HG03565 (cell line): ENCODE results near the gene PBX1.
A peak's percentile ranks its signal among the peaks of the same experiment; 100 is the strongest.

Experiments
- ATAC-seq: cut with Tn5 transposase; IDR thresholded peaks from one replicate; pipeline ENCODE4 v1.9.1; 2021; ENCODE audit warnings: mild to moderate bottlenecking, moderate library complexity; ENCODE audit not compliant: unreplicated experiment

The PBX1 gene

DNA sequence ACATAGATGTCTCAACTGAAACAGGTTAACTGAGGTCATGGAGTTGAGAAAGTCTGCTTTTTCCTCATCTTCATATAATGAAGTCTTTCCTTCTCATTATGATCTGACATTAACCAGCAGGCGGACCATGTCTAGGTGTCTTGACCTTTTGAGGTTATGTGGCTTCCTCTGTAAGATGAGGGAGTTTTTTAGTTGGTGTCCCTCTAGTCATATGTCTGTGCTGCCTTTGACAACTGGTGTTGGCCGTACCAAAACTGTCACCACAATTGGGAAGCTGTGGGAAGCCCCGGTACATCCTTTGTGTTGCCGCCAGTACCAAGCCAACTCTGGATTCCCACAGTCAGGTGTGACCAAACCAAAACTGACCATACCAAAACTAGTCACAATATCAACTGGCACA lies 105.1 kb downstream of the PBX1 start:
- peak; percentile 37 for ATAC-seq

DNA sequence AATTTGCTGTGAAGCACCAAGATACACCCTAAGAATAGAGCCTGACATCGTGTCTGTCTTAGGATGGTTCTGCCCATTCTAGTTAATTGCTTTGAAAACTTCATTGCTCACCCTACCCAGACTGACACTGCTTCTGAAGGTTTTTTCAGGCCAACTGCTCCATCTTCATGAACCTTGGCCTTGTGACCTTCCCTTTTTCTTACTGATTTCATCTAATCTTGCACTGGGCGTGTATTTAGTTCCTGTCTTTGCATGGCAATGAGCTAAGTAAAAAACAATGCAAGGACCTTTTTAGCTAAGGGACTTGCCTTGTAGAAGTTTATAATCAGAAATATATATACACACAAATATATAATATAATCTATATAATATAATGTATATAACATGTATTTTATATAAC lies 108.0 kb downstream of the PBX1 start:
- ATAC-seq, result no peak

DNA sequence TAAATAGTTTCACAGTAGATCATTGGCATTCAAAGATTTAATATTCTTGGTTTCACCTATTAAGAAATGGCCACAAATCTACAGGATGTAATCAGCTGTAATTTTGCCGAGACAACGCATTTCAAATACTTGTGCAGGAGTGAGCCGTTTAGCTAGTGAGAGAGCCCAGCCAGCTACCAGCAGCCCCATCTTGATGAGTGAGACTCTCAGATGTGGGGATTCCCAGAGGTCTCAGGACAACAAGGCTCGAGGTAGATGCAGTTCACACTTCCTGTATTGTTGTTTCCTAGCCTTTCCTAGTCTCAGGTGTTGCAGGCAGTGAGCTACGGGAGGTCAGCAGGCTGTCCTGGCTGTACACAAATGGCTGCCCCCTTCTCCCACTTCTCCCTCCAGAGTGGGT lies 108.6 kb downstream of the PBX1 start:
- ATAC-seq, result no peak

GRCh38 chr1:164668491-164669400 lies 109.8 kb downstream of the PBX1 start:
- no peak for ATAC-seq

- no peak for ATAC-seq
Observed at GRCh38 chr1:164670026-164670425, 111.0 kb downstream of the PBX1 start.

DNA sequence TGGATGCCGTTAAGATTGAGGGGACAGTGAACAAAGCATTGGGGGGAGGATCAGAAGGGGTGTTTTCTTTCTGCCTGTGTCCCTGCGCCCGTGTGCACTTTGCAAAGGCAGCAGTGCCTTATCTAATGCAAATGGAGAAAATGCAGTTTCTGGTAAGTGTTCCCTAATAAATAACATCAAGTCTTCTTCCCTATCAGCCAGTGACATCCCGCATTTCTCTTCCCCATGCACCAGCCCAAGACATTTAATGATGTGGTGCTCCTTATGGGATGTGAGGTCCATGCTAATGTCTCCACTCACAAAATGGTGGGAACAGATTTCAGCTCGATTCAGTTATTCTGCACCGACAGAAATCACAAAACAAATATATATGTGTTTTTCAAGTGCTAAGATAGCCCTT lies 111.8 kb downstream of the PBX1 start:
- no peak for ATAC-seq

GRCh38 chr1:164671323-164671965 lies 112.5 kb downstream of the PBX1 start:
- ATAC-seq, result no peak

DNA sequence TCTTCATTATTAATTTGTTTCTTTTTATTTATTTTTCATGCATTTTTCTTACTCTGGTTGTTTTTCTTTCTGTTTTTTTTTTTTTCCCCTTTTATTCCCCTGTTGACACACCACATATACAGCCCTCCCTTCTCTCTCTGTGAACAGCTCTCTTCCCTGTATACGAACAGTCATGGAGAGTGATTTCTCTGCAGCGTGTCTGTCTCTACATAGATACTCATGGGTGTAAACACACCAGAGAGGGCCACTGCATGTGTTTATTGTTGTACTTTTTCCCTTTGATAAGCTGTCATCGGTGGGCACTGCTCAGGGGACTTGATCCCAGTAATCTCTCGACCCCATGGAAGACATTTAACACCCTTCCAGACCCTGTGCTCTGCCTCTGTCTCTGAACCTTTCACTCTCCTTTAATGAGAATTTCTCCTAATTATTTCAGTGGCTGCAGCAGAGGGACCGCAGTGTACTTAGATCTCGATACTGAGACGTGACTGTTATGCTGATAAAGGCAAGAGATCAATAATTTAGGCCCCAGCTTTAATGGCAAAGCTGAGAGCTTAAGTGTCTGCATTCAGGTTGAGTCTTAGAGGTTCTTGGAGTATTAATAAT lies 113.1 kb downstream of the PBX1 start:
- no peak for ATAC-seq

DNA sequence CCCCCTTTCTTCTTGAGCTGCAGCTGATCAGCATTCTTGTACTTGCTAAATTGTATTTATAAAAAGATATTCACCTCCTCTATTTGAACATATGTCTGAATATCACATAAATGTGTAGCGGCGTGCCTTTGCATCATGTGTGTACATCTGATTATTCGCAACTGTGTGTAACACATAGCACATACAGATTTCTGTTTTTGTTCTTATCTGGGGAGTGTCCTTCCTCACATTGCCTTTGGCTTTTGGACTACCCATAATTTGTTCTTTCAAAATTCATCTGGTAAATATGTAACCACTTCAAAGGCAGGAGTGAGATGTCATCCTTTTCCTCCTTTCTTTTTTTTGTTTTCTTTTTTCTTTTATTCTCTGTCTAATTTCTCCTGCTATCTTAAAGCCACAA lies 113.6 kb downstream of the PBX1 start:
- no peak for ATAC-seq

DNA sequence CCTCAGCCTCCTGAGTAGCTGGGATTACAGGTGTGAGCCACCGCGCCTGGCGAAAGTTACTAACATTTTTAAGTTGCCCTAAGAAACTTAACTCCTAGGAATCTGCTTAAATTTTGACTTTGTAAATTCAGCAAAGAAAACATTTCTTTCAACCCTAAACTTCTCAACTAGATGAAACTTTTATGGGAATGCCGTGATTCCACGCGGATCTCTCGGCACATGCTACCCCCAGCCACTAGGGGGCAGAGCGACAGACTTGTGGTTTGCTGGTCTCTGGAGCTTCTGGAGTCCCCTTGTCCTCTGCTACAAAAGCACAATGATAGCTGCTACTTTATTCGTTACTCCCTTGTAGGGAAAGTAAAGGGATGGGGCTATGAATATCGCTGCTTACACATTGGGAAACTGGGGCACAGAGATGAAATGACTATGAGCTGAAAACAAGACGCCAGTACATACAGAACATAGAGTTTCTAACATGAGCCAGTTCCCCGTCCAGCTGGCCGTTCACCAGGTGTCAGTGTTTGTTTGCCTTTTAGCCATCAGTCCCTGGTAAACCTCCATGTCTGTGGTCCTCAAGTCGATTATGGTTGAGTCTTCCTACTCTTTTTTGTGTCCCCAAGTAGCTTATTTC lies 114.7 kb downstream of the PBX1 start:
- no peak for ATAC-seq

DNA sequence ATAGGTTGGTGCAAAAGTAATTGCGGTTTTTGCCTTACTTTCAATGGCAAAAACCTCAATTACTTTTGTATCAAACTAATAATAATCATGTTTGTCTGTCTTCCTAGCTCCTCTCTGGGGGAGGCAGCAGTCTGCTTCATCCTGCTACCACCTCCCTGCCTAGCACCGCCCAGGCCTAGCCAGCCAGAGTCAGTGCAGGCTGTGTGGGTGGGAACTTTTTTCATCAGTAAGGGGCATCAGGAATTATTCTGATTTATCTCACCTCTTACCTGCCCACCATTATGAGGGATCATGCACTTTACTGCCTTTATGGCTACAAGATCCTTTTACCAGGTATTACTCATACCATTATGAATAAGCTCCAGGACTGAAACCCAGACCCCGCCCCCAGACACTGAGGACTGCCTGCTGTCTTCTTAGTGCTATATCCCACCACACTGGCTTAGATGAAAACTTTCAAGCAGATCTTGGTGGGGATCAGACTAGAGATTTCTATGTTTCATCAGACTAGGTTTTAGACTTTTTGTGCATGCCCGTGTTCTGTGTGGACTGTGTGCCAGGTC lies 116.4 kb downstream of the PBX1 start:
- ATAC-seq, result no peak

DNA sequence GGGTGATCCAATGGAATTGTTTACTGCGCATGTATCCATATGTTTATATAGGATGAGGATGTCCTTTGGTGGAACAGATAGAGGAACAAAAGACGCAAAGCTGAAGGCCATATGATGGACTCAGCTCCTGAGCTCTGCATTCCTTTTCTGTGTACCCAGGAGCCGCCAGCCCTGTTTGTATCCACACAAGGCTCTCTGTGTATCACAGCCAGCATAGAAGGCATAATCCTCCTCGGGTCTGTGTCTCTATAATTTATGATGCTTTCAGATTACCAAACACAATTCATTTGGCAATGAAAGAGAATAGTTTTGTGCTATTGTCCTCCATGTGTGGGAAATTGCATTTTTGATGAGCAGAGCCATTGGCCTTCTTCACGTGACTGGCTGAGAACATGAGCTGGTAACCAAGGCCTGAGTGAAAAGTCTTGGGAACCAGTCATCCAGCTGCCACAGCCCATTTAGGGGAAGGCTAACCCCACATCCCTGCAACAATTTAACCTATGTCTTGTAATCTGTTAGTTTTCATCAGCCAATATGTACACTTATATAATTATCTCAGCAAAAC lies 119.2 kb downstream of the PBX1 start:
- no peak for ATAC-seq

DNA sequence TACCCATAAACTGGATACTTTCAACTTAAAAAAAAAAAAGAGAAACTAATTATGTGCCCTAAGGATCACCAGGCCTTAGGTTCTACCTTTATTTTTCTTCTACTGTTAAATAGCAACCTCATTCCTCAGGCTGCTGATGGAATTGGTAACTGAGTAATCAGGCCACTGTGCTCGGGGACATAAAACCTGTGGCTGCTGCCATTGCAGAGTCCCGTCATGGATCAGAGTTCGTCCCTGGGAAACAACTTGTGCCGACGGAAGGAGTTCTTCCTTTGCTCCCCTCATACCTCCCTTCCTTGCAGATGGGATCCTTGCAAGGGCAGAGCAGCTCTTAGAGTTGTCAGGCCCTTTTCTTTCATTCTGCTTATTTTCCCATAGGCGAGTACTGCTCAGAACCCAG lies 123.6 kb downstream of the PBX1 start:
- ATAC-seq, result no peak

DNA sequence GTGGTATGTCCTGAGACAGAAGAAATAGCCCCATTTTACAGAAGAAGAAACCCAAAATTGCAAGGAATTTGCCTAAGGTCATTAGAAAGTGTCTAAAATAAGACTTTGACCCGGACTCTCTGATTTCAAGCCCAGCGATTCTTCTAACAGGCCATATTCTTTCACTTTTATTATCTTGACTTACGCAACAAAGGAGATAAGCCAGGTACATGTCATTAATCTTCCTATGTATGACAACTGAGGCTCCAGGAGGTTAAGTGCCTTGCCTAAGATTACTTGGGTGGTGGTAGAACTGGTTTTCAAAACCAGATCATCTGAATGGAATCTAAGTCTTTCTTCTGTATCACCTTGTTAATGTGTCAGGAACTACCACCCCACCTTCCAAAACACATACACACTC lies 124.3 kb downstream of the PBX1 start:
- no peak for ATAC-seq

- no peak for ATAC-seq
Observed at GRCh38 chr1:164685266-164686035, 126.5 kb downstream of the PBX1 start.

DNA sequence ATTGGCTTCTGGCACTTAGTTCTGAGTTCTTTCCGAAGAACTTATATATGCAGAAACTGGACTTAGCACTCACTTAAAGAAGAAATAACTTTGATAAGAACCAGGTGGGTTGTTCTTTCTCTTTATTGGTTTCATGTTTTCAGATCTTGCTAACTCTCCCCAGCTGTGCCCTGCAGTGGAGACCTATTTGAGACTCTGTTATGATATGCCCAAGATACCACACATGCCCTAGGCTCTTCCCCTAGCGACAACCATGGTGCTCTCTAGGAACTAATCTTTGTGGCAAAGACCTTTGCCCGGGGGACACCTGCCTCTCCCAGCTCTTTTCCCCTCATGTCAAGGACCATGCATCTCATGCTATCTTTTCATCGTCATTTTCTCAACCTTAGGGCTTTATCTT lies 128.8 kb downstream of the PBX1 start:
- no peak for ATAC-seq

DNA sequence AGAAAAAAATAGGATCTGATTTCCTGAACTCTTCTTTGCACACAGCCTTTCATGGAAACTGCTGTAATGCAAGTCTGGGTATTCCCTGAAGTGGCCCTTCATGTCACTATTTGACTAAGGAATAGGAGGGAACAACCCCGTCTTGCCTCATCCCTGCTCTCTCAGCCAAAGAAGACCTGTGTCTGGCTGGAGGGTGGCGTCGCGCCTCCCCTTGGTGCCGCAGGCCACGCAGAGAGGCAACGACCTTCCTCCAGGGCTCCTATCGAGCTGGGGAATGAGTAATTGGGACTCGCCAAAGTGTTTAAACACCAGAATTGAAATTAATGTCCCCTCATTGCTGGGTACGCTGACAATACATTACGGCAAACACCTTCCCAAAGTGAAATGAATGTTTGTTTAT lies 129.8 kb downstream of the PBX1 start:
- no peak for ATAC-seq

GRCh38 chr1:164689672-164690511 lies 130.9 kb downstream of the PBX1 start:
- ATAC-seq, result no peak

- no peak for ATAC-seq
Observed at GRCh38 chr1:164692420-164692819, 133.4 kb downstream of the PBX1 start.
